Skeletal muscle satellite cell (primary cell): ENCODE data around the gene PHYHD1.
"Not testable (repeated sequence)": the region's sequence is repeated elsewhere in the genome, so short reads cannot be mapped to it uniquely, and the experiment has no call there.

Experiments used
- H3K27me3 ChIP-seq: 2 replicates; pipeline ENCODE4 v1.7.0; 2013; ENCODE audit warnings: low read length; ENCODE audit not compliant: control insufficient read depth, insufficient read depth
- H3K36me3 ChIP-seq: 2 replicates; pipeline ENCODE4 v1.7.0; 2013; ENCODE audit warnings: mild to moderate bottlenecking, control low read depth, low read length; ENCODE audit not compliant: insufficient read depth
- H3K4me1 ChIP-seq: 2 replicates; pipeline ENCODE4 v1.7.0; 2013; ENCODE audit warnings: low read length; ENCODE audit not compliant: control insufficient read depth, insufficient read depth
- H3K4me2 ChIP-seq: 2 replicates; pipeline ENCODE4 v1.7.0; 2013; ENCODE audit warnings: mild to moderate bottlenecking, low read length
- H3K4me3 ChIP-seq: 2 replicates; pipeline ENCODE4 v1.7.0; 2013; ENCODE audit warnings: low read length
- H3K9ac ChIP-seq: 2 replicates; pipeline ENCODE4 v1.7.0; 2013; ENCODE audit warnings: mild to moderate bottlenecking, low read depth, low read length, moderate library complexity
- H3K9me3 ChIP-seq: replicated peaks from 2 replicates; pipeline ENCODE4 v1.7.0; 2013; ENCODE audit warnings: mild to moderate bottlenecking, control low read depth, low read length

The PHYHD1 gene

GRCh38 chr9:128929560-128929959, 8.8 kb downstream of the PHYHD1 start:
- Histone ChIP-seq H3K36me3 (no peaks in the 10 kb centered on the region), H3K4me2 (no peak overlapping the region), H3K27me3 (no peaks in the 10 kb centered on the region), H3K4me1 (no peaks in the 10 kb centered on the region), H3K4me3 (no peak overlapping the region), H3K9ac (no peak overlapping the region), H3K9me3 (no peaks in the 10 kb centered on the region)

- H3K4me2 ChIP-seq, result no peak overlapping the region
- H3K4me3 ChIP-seq, result no peak overlapping the region
- H3K9ac ChIP-seq, result no peak overlapping the region
- no peaks in the 10 kb centered on the region for H3K27me3 ChIP-seq
- no peaks in the 10 kb centered on the region for H3K4me1 ChIP-seq
- no peaks in the 10 kb centered on the region for H3K36me3 ChIP-seq
- no peaks in the 10 kb centered on the region for H3K9me3 ChIP-seq
These were observed 12.9 kb downstream of the PHYHD1 start for GRCh38 chr9:128933731-128934130.

- no peak overlapping the region for H3K4me3 ChIP-seq
- no peak overlapping the region for H3K4me2 ChIP-seq
- no peaks in the 10 kb centered on the region for H3K27me3 ChIP-seq
- H3K36me3 ChIP-seq, result no peaks in the 10 kb centered on the region
- no peak overlapping the region for H3K9ac ChIP-seq
- H3K9me3 ChIP-seq, result no peaks in the 10 kb centered on the region
- H3K4me1 ChIP-seq, result no peaks in the 10 kb centered on the region
These were observed 15.5 kb downstream of the PHYHD1 start for GRCh38 chr9:128936171-128936865.

GRCh38 chr9:128937310-128938165, 16.8 kb downstream of the PHYHD1 start:
- Histone ChIP-seq H3K4me3 (no peak overlapping the region), H3K4me1 (no peaks in the 10 kb centered on the region), H3K9ac (no peak overlapping the region)

GRCh38 chr9:128940271-128940921, 19.6 kb downstream of the PHYHD1 start:
- H3K4me3 ChIP-seq, result no peak overlapping the region
- no peaks in the 10 kb centered on the region for H3K36me3 ChIP-seq
- H3K4me2 ChIP-seq, result no peak overlapping the region
- H3K27me3 ChIP-seq, result no peaks in the 10 kb centered on the region
- no peak overlapping the region for H3K9ac ChIP-seq
- H3K9me3 ChIP-seq, result no peaks in the 10 kb centered on the region
- no peaks in the 10 kb centered on the region for H3K4me1 ChIP-seq

More at GRCh38 chr9:128937310-128938165, 16.8 kb downstream of the PHYHD1 start:
- Histone ChIP-seq H3K27me3 (no peaks in the 10 kb centered on the region), H3K9me3 (no peaks in the 10 kb centered on the region), H3K4me2 (no peak overlapping the region), H3K36me3 (no peaks in the 10 kb centered on the region)

- no peaks in the 10 kb centered on the region for H3K9me3 ChIP-seq
- H3K36me3 ChIP-seq, result peaks cover 7% of the 10 kb centered on the region
- H3K9ac ChIP-seq, result no peak overlapping the region
- peaks cover under 1% of the 10 kb centered on the region for H3K4me1 ChIP-seq
- H3K4me2 ChIP-seq, result no peak overlapping the region
- H3K4me3 ChIP-seq, result no peak overlapping the region
- H3K27me3 ChIP-seq, result no peaks in the 10 kb centered on the region
These were observed 20.4 kb downstream of the PHYHD1 start for GRCh38 chr9:128940946-128941755.

GRCh38 chr9:128943832-128944620, 23.2 kb downstream of the PHYHD1 start:
- no peak overlapping the region for H3K9ac ChIP-seq
- no peak overlapping the region for H3K4me3 ChIP-seq
- no peaks in the 10 kb centered on the region for H3K9me3 ChIP-seq
- no peaks in the 10 kb centered on the region for H3K27me3 ChIP-seq
- H3K36me3 ChIP-seq, result peaks cover 9% of the 10 kb centered on the region
- peaks cover 11% of the 10 kb centered on the region for H3K4me1 ChIP-seq
- no peak overlapping the region for H3K4me2 ChIP-seq

- H3K9me3 ChIP-seq, H3K4me3 ChIP-seq, H3K9ac ChIP-seq, H3K27me3 ChIP-seq, H3K4me2 ChIP-seq, H3K36me3 ChIP-seq: not testable (repeated sequence)
- H3K4me1 ChIP-seq, result peaks cover 11% of the 10 kb centered on the region
These were observed 24.2 kb downstream of the PHYHD1 start for GRCh38 chr9:128944966-128945365.

- H3K9ac ChIP-seq, result no peak overlapping the region
- peak overlapping the region; percentile 95 for H3K4me2 ChIP-seq
- H3K4me3 ChIP-seq, result peak overlapping the region; percentile 96
- H3K9me3 ChIP-seq, result no peaks in the 10 kb centered on the region
- H3K4me1 ChIP-seq, result peaks cover 11% of the 10 kb centered on the region
- H3K36me3 ChIP-seq, result peaks cover 9% of the 10 kb centered on the region
- no peaks in the 10 kb centered on the region for H3K27me3 ChIP-seq
These were observed 25.2 kb downstream of the PHYHD1 start for GRCh38 chr9:128945798-128946501.

GRCh38 chr9:128946571-128947276, 25.9 kb downstream of the PHYHD1 start:
- H3K4me3 ChIP-seq, result peak overlapping the region; percentile 96
- H3K9me3 ChIP-seq, result no peaks in the 10 kb centered on the region
- peaks cover 11% of the 10 kb centered on the region for H3K4me1 ChIP-seq
- H3K9ac ChIP-seq, result peak overlapping the region; percentile 94
- no peaks in the 10 kb centered on the region for H3K27me3 ChIP-seq
- H3K4me2 ChIP-seq, result peak overlapping the region; percentile 95
- peaks cover 9% of the 10 kb centered on the region for H3K36me3 ChIP-seq
